HG03025 (cell line): Measurements from ENCODE around the gene STEAP4.

Experiments
- ATAC-seq: cut with Tn5 transposase; IDR thresholded peaks from one replicate; pipeline ENCODE4 v1.9.1; 2021; ENCODE audit warnings: mild to moderate bottlenecking, moderate library complexity; ENCODE audit not compliant: unreplicated experiment, low FRiP score

Gene STEAP4

DNA sequence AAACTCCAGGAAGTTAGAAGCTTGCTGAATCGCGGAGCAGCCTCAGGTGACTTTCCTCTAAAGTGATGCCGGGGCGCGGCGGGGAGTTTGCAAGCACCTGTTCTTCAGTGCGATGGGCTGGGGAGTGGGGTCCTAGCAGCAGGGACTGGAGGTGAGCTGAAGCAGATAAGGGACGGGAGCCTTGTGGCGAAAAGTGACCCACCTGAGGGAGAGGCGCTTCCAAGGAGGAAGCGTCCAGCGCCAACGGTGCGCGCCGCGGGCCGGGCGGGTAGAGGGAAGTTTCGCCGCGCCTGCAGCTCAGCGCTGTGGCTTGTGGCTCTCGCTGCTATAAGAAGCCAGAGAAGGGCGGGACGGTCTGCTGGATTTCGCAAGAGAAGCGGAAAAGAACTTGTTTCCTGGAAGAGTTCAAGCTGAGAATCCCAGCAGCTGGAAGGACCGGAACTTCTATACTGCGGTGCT lies at the start of gene STEAP4:
STEAP4 (minus strand) TSS at position 305 of the 459 bp plus-strand sequence. CDS start 22,625 bp downstream, outside the sequence.
- no peak for ATAC-seq

DNA sequence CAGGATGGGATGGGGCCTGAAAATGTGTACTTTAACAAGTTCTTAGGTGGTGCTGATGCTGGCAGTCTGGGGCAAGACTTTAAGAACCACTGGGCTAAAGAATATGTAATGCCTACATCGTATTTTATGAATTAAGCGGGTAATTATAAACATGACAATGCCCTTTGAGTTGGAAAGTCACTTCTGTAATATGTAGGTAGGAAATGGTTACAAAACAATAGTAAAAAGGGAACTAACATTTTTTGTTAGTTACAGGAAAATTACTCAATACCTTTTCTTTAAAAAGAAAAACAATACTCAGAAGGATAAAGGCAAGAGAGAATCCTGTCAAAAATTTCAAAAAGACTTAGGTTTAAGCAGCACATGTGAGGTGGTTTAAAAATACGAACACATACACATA lies 48.3 kb upstream of the STEAP4 start:
- ATAC-seq = no peak

DNA sequence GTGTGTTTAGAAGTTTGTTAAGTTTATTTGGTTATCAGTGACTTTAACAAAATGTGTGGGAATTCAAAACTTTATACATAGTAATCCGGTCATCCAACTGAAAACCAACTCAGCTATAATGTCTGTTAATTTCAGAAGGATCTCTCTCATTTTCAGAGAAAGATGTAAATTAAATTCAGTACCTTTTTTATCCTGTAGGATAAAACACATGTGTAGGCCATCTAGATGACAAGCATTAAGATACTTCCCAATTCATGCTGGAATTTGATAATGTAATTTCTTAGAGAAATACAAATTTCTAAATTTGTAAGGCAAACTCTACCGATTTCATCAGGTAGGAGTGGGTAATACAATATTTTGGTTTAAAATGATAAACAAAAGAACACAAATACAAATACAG lies 43.4 kb upstream of the STEAP4 start:
- no peak for ATAC-seq

DNA sequence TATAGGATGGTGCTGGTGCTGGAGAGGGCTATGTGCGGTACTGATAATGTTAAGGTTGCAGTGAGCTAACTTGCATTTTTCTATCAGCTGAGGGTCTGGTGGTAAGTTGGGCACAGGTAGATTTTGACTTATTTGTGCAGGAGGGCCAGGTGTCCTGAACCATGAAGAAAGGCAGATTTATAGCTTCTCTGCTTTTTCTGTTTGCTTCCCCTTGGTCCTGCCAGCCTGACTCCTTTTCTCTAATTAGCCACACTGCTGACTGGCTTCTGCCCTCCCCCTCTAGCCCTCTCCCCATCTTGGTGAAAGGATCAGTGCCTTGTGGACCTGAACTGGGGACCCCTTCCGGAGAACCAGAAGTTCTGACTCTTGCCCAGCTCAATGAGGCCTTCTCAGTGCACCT lies 40.8 kb upstream of the STEAP4 start:
- ATAC-seq = no peak

DNA sequence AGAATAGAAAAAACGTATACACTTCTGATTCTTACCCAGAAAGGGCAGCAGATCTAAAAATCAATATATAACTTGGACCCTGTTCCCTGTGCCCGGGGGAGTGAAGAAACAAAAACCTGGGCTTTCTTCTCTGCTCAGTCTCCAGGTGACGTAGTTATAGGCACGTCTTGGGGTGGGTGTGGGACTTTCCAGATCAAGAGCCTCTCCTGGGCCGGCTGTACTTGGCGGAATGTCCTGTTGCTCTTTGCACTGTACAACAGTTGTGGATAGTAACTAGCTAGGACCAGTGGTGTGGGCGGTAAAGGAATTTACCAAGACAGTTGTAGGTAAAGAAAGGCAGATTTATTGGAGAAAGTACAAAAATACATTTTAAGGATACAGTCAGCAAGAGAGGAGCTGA lies 40.4 kb upstream of the STEAP4 start:
- no peak for ATAC-seq

DNA sequence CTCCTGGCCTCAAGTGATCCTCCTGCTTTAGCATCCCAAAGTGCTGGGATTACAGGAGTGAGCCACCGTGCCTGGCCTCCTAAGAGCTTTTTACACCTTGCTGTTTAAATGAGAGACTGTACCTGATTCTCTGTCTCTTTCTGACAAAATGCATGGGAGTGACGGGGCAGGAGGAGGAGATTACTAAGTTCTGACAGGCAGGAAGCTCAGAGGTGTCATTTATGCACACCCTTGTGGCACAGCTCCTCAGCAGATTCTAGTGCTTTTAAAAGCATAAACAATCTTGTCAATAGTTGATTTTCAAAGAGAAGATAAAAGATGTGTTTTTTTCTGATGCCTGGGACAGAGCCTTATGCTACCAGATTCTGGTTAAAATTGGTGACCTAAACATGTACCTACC lies 39.7 kb upstream of the STEAP4 start:
- peak; percentile 51 for ATAC-seq

DNA sequence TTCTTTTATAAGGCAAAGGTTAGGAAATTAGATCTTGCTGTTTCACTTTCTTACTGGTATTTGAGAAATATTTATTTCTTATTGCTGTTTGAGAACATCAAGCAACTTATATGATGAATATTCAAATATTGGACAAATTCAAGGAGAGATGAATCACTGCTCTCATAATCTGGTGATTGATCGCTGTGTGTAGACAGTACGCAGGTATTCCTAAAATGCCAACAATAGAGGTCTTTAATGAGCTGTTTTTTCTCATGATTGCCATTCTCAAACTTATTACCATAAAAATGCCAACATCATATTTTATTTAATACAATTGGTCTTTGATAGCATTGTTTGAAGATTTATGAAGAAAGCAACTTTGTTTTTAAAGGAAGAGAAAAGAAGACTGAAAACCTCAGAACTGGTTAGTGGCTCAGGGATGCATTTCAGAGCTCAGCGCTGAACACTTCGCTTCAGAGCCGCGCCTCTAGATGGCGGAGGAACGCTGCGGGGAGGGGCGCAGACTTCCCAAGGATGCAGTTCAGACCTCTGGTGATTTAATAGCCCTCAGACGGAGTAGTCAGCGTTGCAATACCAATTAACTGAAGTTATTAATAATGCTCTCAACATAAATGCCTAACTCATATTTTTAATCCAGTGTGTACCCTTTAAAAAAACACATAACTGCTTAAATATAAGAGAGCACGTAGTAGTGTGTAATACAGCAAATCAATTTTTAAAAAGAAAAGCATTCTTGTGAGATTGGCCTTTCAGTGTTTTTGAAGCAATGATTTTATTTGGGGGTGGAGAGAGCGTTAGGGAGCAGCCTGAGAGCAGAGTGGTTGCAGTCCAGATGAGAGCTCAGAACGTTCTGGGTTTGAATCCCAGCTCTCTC lies 38.5 kb upstream of the STEAP4 start:
- no peak for ATAC-seq

DNA sequence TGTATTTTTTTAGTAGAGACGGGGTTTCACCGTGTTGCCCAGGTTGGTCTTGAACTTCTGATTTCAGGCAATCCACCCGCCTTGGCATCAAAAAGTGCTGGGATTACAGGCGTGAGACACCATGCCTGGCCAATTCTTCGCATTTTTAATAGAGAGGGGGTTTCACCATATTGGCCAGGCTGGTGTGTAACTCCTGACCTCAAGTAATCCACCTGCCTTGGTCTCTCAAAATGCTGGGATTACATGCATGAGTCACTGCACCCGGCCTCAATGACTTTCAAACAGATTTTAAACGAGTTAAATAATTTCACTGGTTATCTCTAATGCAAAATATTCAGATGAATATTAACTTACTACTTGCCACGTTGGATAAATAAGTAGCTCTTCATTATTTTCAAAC lies 37.6 kb upstream of the STEAP4 start:
- ATAC-seq = no peak

DNA sequence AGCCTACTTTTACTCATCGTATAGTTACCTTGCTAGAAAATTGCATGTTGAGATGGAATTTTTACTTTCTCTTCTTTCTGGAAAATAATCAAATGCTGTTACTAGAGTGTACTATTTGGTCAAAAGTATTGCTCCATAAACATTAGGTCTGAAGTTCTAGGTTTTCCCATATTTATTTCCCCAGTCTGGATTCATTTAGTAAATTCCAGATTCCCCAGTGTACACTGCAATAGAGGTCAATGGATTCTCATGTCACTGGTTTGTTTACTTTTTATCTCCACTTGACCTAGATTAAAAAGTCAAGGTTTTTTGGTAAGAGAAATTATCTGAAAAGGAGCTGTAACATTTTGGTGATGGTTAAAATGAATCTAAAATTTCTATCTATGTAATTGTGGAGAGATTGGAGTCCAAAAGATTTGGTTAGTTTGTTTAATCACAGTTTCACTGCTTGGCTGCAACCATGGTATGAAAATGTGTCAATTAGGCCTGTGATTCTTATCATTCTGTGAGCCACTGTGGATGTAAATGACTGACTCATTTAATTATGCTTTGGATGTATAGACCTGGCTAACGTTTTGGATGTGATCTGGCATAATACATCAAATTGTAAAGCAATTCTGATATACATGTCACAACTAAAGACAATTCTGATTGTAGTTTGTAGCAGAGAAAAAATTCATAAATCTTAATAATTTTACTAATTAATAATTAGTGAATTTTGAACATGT lies 32.7 kb upstream of the STEAP4 start:
- ATAC-seq = no peak

DNA sequence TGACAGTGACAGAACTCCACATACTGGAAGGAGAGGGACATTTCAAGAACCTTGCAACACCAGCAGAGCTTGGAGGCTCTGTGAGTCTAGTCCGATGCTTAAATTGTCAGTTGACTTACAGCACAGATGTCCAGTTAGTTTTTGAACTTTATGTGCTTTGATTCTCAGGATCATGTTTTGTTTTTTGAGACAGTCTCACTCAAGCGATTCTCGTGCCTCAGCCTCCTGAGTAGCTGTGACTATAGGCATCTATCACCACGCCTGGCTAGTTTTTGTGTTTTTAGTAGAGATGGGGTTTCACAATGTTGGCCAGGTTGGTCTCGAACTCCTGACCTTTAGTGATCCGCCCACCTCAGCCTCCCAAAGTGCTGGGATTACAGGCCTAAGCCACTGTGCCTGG lies 31.8 kb upstream of the STEAP4 start:
- ATAC-seq = no peak

DNA sequence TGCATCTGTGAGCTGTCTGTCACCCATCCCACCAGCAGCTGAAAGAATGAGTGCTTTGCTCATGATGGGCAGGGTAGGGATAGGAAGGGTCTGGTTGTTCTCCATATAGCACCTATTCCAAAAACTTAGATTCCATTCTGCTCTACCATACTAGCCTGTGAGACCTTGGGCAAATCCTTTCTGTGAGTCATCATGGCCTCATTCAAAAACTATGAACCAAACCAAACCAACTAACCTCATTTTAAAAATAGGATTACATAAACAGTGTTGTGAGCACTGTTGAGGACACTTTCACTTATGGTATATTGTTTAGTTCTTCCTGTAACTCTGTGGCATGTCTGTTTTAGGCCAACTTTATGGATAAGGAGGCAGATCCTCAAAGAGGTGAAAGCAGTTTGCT lies 30.9 kb upstream of the STEAP4 start:
- no peak for ATAC-seq

DNA sequence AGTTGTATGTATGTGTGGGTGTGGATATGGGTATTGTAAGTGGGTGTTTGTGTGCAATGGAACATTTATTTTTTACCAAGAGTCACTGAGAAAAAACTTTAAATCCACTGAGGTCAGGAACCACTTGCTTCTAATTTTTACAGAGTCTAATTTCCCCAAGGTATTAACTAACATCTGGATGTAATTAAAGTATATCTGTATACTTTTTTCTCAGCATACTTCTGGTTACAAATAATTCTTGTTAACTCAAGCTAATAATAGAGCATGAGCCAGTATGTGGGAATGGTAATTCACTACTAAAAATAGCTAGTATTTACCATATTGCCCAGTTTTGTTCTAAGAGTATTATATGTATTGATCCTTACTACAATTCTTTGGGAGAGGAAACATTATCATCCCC lies 24.6 kb upstream of the STEAP4 start:
- ATAC-seq = no peak

DNA sequence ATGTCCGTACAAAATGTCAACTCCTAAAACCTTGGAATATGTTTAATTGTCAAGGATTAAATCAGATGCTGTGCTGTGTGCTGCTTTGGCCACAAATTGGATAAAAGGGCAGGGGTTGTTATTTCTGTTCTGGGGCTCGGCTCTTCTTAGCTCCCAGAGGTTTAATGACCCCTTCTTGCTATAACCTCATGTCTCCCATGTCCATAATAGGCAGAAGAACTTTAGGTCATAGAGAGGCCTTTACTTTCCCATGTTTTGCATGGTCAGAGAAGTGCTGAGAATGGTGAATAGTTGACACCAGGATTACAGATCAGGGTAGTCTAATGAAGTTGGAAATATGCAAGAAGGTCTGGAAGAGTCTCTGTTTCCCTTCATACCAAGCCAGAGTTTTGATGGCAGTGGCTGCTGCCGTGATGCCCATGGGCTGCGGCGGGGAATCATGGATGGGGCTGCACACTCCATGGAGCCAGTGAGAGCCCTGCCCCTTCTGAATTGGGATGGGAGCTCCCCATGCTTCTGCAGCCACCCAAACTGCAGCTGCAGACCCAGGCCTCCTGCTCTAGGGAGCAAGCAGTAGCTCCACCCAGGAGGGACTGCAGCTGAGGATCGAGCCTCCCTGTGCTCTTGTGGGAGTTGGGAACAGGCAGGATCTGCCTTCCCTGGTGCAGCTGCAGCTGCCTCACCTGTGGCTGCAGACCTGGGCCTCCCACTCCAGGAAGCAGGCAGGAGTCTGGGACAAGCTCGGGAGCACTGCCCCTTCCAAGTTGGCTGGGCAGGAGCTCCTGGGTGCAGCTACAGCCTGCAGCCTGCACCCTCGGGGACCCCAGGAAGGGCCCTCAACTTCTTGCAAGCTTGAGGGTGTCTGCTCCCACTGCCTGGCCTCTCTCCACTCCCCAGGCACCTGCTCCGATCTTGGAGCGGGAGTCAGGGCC lies 23.1 kb upstream of the STEAP4 start:
- no peak for ATAC-seq

DNA sequence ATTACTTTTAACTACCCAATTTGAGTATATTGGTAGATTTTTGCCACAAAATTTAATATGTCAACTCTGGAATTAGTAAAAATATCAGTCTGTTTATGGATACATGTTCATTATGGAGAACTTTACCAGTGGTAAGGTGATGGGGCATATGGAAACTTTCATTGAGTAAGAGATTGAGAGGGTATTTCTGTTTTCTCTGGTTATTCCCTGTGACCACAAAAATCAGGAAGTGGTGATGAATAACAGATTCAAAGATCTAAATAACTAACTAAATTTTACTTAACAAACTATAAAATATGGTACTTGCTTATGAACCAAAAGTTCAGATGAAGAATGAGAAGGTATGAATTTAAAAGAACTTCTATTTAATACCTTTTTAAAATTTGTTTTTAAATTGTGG lies 22.1 kb upstream of the STEAP4 start:
- ATAC-seq = no peak

DNA sequence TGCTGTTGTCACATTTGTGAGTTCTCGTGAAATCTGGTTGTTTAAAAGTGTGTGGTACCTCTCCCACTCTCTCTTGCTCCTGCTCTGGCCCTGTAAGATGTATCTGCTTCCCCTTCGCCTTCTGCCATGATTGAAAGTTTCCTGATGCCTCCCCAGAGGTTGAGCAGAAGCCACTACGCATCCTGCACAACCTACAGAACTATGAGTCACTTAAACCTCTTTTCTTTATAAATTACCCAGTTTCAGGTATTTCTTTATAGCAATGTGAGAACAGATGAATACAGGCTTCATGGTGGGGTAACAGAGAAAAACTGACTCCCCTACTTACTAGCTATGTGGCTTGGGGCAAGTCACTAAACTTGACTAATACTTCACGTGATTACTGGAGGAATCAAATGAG lies 18.0 kb upstream of the STEAP4 start:
- no peak for ATAC-seq

DNA sequence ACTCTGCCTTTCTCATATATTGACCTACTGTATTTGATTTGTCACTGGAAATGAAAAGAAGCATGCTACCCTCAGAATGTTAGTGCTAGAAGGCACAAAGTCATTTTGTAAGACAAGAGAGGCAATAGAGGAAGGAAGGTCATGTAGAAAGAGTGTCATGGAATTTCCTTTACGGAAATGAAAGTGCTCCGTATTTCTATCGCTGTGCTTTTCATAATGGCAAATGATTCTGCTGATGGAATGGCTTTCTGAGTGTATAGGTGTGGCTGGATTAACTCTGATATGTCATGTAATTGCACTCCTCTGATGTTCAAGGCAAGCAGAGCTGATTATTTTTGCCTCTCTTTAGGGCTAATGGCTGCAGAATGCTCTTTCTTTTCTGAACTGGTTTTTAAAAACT lies 15.5 kb upstream of the STEAP4 start:
- ATAC-seq = no peak

DNA sequence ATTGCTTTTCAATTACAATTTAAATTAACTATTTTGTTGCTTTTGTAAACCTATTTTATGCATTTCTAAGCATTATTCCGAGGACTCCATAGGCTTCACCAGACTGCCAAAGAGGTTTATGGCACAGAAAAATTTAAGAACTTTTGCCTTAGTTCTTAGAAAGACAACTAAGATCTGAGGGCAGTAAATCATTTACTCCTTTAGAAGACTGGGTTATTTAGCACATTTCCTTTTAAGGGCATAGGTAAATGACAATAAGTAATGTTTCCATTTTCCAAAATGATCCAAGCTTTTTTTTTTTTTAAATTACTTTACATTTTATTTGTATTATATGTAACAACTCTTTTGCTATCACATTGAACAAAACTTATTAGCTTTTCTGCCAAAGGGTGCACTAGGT lies 15.0 kb upstream of the STEAP4 start:
- ATAC-seq = no peak

DNA sequence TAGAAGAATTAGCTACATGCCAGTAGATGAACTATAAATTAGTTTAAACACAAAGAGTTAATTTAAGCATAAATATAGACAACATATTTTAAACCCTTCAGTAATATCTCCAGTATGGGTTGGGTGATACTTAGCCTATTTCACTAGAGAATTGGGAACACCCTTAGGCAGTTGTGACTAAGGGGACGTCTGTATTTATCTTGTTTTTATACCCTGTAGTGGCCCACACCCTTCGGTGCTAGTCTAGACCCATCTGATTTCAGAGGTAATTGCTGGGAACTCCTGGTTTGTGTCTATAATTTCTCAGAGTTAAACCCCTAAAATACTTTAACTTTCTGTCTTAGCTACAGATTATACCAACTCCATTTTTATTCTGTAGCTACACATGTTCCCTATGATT lies 11.5 kb upstream of the STEAP4 start:
- no peak for ATAC-seq

DNA sequence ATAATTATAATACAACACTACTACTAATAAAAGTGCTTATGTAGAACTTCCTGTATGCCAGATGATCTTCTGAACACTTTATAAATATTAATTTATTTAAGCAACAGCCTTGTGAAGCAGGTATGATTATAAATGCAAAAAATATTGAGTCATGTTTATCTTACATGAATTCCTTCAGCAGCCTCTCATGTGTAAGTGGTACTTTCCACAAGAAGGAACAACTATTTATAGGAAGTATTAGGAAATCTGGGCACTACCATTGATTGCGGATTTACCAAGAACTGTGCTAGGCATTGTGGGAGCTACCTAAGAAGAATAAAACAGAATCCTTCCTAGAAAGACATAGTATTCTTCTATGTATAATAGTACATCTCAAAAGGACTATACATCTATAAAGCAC lies 10.7 kb upstream of the STEAP4 start:
- no peak for ATAC-seq

DNA sequence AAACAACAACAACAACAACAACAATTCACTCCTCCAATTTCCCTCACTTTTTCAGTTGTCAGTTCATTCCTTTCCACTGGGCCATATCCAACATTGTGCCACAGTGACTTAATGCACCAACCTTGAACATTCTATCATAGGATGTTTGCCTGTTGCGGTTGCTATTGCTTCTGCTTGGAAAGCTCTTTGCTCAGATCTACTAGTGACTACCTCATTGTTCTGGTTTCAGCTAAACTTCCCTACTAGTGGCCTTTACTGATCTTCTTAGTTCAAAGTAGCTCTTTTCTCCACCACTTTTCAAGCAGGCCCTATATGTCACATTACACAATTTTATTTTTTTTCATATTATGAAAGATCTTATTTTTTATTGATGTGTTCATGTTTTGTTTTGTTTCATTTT lies 9.8 kb upstream of the STEAP4 start:
- no peak for ATAC-seq

DNA sequence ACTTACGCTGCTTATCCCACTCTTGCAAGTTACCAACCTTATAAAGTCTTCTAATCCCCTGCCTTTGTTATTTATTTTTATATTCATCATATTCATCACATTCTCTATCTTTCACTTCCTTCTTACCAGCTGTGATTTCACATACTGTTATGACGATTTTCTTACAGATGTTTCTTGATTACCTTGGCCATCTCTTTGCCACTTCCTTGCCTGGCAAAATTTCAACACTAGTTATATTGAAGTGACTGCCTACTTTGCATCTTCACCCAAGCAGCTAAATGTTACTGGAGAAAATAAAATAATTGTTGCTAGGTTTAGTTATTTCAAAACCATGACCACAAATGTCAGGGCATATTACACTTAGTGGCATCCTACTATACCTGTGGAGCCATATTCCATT lies 8.8 kb upstream of the STEAP4 start:
- no peak for ATAC-seq
